NT2/D1 (cell line): ENCODE data around the gene TMEM125.

Source experiments
- DNase-seq: peaks from one replicate; pipeline ENCODE4 v3.0.0-alpha.2; 2011; ENCODE audit warnings: low read depth, low spot score
- H3K27me3 ChIP-seq: 2 replicates; pipeline ENCODE4 v1.6.0; 2011; ENCODE audit warnings: mild to moderate bottlenecking; ENCODE audit not compliant: insufficient read length, insufficient read depth
- H3K36me3 ChIP-seq: 2 replicates; pipeline ENCODE4 v1.6.1; 2011; ENCODE audit warnings: mild to moderate bottlenecking, low read length, mixed read lengths; ENCODE audit not compliant: insufficient read depth, insufficient read length
- H3K4me1 ChIP-seq: 2 replicates; pipeline ENCODE4 v1.5.1; 2011; ENCODE audit not compliant: insufficient read depth, insufficient read length
- H3K4me3 ChIP-seq: 2 replicates; pipeline ENCODE4 v1.5.1; 2011; ENCODE audit warnings: low read depth; ENCODE audit not compliant: insufficient read length
- H3K9ac ChIP-seq: 2 replicates; pipeline ENCODE4 v1.6.0; 2011; ENCODE audit warnings: low read depth; ENCODE audit not compliant: insufficient read length
- H3K9me3 ChIP-seq: 2 replicates; pipeline ENCODE4 v1.5.1; 2011; ENCODE audit warnings: mild to moderate bottlenecking, low read length; ENCODE audit not compliant: insufficient read depth
- SUZ12 ChIP-seq: IDR thresholded peaks from 2 replicates; pipeline ENCODE4 v1.6.1; 2011; ENCODE audit not compliant: insufficient read length, insufficient read depth; ENCODE audit errors: extremely low read depth
- YY1 ChIP-seq: IDR thresholded peaks from 2 replicates; pipeline ENCODE4 v1.6.1; 2011; ENCODE audit not compliant: insufficient read length, insufficient read depth
- ZNF274 ChIP-seq: IDR thresholded peaks from 2 replicates; pipeline ENCODE4 v1.6.1; 2011; ENCODE audit warnings: mild to moderate bottlenecking, low read depth, low read length

TMEM125 gene

GRCh38 chr1:43288058-43288784 lies 18.4 kb downstream of the TMEM125 start:
- H3K27me3 ChIP-seq, result no peaks in the 10 kb centered on the region
- H3K36me3 ChIP-seq, result no peaks in the 10 kb centered on the region
- peaks cover 10% of the 10 kb centered on the region for H3K4me1 ChIP-seq
- H3K9me3 ChIP-seq, result no peaks in the 10 kb centered on the region
- no peak for DNase-seq
- no peak overlapping the region for H3K4me3 ChIP-seq
- TF ChIP-seq YY1, result no peak
- TF ChIP-seq SUZ12, result no peak
- no peak for TF ChIP-seq ZNF274
- no peak overlapping the region for H3K9ac ChIP-seq

- H3K27me3 ChIP-seq, result no peaks in the 10 kb centered on the region
- no peak for DNase-seq
- no peaks in the 10 kb centered on the region for H3K9me3 ChIP-seq
- no peak overlapping the region for H3K9ac ChIP-seq
- H3K4me3 ChIP-seq, result no peak overlapping the region
- H3K4me1 ChIP-seq, result peaks cover 10% of the 10 kb centered on the region
- H3K36me3 ChIP-seq, result no peaks in the 10 kb centered on the region
- TF ChIP-seq ZNF274, result no peak
- no peak for TF ChIP-seq YY1
- no peak for TF ChIP-seq SUZ12
Measured at GRCh38 chr1:43288785-43289706, 19.3 kb downstream of the TMEM125 start.

GRCh38 chr1:43292216-43292615 lies 22.4 kb downstream of the TMEM125 start:
- no peak for DNase-seq
- Histone ChIP-seq H3K4me1 (peaks cover 2% of the 10 kb centered on the region), H3K36me3 (no peaks in the 10 kb centered on the region), H3K9me3 (no peaks in the 10 kb centered on the region), H3K27me3 (no peaks in the 10 kb centered on the region), H3K9ac (no peak overlapping the region), H3K4me3 (no peak overlapping the region)
- no peak for TF ChIP-seq ZNF274
- TF ChIP-seq YY1, result no peak
- TF ChIP-seq SUZ12, result no peak

DNA sequence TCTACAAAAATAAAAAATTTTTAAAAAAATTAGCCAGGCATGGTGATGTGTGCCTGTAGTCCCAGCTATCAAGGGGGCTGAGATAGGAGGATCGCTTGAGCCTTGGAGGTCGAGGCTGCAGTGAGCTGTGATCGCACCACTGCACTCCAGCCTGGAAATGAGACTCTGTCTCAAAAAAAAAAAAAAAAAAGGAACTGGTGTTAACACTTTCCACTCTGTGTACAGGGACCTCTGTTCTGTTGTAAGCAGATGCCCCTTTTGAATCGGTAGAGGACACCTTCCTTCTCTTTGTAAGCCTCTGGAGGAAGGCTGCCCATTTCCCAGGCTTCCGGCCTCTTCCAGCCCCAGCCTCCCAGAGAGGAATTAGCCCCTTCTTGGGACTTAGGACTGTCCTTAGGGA lies 22.9 kb downstream of the TMEM125 start:
- H3K9ac ChIP-seq, result no peak overlapping the region
- no peaks in the 10 kb centered on the region for H3K36me3 ChIP-seq
- H3K4me3 ChIP-seq, result no peak overlapping the region
- H3K9me3 ChIP-seq, result no peaks in the 10 kb centered on the region
- DNase-seq, result no peak
- no peaks in the 10 kb centered on the region for H3K27me3 ChIP-seq
- peaks cover 2% of the 10 kb centered on the region for H3K4me1 ChIP-seq
- no peak for TF ChIP-seq YY1
- TF ChIP-seq SUZ12, result no peak
- TF ChIP-seq ZNF274, result no peak

DNA sequence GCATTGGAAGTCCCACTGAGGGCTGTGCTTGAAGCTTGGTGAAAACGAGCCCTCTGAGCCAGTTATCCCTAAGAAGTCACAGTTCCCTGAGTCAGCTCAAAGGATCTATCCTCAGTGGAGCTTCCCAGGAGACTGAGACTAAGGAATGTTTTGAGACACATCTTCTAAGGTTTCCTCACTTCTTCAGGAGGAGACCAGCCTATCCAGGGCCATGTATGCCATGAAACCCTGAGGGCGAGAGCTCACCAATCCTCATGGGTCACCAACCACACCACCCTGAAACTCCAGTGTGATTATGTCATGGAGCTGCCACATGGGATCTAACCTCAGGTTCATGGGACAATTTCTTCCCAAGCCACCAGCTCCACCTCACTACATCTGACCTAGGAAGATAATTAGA lies 23.4 kb downstream of the TMEM125 start:
- Histone ChIP-seq H3K27me3 (no peaks in the 10 kb centered on the region), H3K4me3 (no peak overlapping the region), H3K9ac (no peak overlapping the region), H3K36me3 (no peaks in the 10 kb centered on the region), H3K9me3 (no peaks in the 10 kb centered on the region), H3K4me1 (peaks cover 2% of the 10 kb centered on the region)
- DNase-seq, result no peak
- no peak for TF ChIP-seq YY1

GRCh38 chr1:43293896-43294760 lies 24.3 kb downstream of the TMEM125 start:
- TF ChIP-seq ZNF274, result no peak
- no peak for TF ChIP-seq YY1
- TF ChIP-seq SUZ12, result no peak

GRCh38 chr1:43294761-43295160 lies 25.0 kb downstream of the TMEM125 start:
- Histone ChIP-seq H3K36me3 (no peaks in the 10 kb centered on the region), H3K4me3 (no peak overlapping the region), H3K27me3 (no peaks in the 10 kb centered on the region), H3K9ac (no peak overlapping the region), H3K4me1 (peaks cover 9% of the 10 kb centered on the region), H3K9me3 (no peaks in the 10 kb centered on the region)
- DNase-seq, result no peak
- TF ChIP-seq SUZ12, result no peak
- TF ChIP-seq ZNF274, result no peak

More at GRCh38 chr1:43293896-43294760, 24.3 kb downstream of the TMEM125 start:
- Histone ChIP-seq H3K9ac (no peak overlapping the region), H3K9me3 (no peaks in the 10 kb centered on the region), H3K4me1 (peaks cover 2% of the 10 kb centered on the region), H3K27me3 (no peaks in the 10 kb centered on the region), H3K36me3 (no peaks in the 10 kb centered on the region), H3K4me3 (no peak overlapping the region)
- DNase-seq, result no peak
